ENCODE results near the gene MLLT10. TPM values are rescaled to one million over a fixed set of nuclear protein-coding genes. Genes with fewer than 3 reads are reported as not detected.

The MLLT10 gene
- total RNA-seq, 6 donors from 2014 or later = 40.1 to 63.9 (median 53.9) TPM

DNA sequence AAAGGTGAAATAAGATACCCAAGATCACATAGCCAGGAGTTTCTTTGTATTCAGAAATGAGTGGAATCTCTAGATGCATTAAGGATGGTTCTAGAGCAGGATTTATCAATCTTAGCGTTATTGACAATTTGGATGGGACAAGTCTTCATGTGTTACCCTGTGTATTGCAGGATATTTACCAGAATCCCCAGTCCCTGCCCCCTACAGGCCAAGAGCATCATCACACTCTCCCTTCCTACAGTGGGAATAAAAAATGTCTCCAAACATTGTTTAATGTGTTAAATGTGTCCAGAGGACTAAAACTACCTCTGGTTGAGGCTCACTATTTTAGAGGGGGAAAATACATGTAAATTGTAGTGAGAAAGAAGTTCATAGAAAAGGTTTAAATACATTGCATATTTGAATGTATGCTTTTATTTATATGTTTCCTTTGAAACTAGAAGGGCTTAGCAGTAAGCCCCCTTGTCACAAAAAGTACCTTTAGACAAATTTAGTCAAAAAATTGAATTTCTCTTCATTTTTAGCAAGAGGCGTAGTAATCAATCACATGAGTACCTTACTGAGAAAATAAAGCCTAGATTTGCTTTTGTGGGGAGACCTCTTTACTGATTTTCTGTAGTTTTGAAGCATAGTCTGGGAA, 141.2 kb downstream of the MLLT10 start:
- Histone ChIP-seq H3K27me3 (no peaks in the 10 kb centered on the region), H3K4me3 (no peak overlapping the region), H3K27ac (no peak overlapping the region), H3K9me3 (no peaks in the 10 kb centered on the region), H3K4me1 (peaks cover 0 to 3% (median under 1%) of the 10 kb centered on the region in 4 donors), H3K36me3 (peaks cover 0 to 7% (median 1%) of the 10 kb centered on the region in 4 donors)
- TF ChIP-seq EP300 (IDR thresholded peaks at IDR 0.05) (no peak), CTCF (IDR thresholded peaks at IDR 0.05) (peak; percentile 41 to 75 (median 56))
- WGBS, 2 donors = 84 to 87% methylated on average over 2 of the region's 2 CpGs
- ATAC-seq (ENCODE audit: low FRiP score in 2 of 2) (peak in 1 of 2 donors; percentile 56), DNase-seq (no peak)

DNA sequence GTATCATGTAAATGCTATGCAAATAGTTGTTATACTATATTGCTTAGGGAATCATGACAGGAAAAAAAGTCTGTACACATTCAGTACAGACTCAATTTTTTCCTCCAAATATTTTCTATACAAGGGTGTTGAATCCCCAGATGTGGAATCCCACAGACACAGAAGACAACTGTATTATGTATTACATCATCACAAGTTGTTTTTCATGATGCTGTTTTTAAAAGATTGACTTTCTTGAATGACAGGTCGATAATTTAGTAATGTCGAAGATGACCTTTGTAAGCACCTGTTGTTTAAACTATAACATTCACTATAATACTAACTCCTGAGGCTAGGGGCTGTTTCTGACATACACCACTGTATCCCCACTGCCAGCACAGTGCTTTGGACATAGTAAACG, 143.5 kb downstream of the MLLT10 start:
- Histone ChIP-seq H3K27ac (no peak overlapping the region), H3K4me3 (no peak overlapping the region), H3K4me1 (no peaks in the 10 kb centered on the region), H3K9me3 (no peaks in the 10 kb centered on the region), H3K27me3 (no peaks in the 10 kb centered on the region), H3K36me3 (peaks cover 0 to 6% (median 1%) of the 10 kb centered on the region in 4 donors)
- TF ChIP-seq CTCF (IDR thresholded peaks at IDR 0.05) = no peak
- WGBS, 2 donors = 87 to 90% methylated on average over 3 of the region's 3 CpGs
- no peak for DNase-seq
- no peak for ATAC-seq (ENCODE audit: low FRiP score in 2 of 2)

DNA sequence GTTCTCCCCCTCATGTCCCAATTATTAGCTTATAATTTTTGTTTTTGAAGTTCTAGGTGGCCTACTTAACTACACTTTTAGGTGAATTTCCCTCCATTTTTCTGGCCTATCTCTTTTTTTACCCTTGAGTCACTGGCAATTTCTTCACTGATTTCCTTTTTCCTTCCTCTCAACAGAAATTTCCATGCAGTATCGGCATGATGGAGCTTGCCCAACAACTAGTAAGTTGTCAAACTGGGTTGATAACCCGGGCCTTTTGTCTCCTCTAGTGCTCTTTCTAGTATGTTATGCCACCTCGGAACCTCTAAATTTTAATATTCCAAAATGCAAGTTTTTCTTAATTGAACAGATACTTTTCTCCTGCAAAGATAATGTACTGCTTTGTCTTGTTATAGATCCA, 147.1 kb downstream of the MLLT10 start:
- ATAC-seq (ENCODE audit: low FRiP score in 2 of 2) (no peak), DNase-seq (no peak)
- Histone ChIP-seq H3K27me3 (no peaks in the 10 kb centered on the region), H3K4me1 (no peaks in the 10 kb centered on the region), H3K36me3 (peaks cover 0 to 4% (median 0%) of the 10 kb centered on the region in 4 donors), H3K4me3 (no peak overlapping the region), H3K9me3 (no peaks in the 10 kb centered on the region), H3K27ac (no peak overlapping the region)
- 76 to 84% methylated on average over 3 of the region's 3 CpGs for WGBS, 2 donors
- TF ChIP-seq POLR2AphosphoS5 (IDR thresholded peaks at IDR 0.05) (no peak), EP300 (IDR thresholded peaks at IDR 0.05) (no peak), CTCF (IDR thresholded peaks at IDR 0.05) (no peak), POLR2A (IDR thresholded peaks at IDR 0.05) (no peak)

DNA sequence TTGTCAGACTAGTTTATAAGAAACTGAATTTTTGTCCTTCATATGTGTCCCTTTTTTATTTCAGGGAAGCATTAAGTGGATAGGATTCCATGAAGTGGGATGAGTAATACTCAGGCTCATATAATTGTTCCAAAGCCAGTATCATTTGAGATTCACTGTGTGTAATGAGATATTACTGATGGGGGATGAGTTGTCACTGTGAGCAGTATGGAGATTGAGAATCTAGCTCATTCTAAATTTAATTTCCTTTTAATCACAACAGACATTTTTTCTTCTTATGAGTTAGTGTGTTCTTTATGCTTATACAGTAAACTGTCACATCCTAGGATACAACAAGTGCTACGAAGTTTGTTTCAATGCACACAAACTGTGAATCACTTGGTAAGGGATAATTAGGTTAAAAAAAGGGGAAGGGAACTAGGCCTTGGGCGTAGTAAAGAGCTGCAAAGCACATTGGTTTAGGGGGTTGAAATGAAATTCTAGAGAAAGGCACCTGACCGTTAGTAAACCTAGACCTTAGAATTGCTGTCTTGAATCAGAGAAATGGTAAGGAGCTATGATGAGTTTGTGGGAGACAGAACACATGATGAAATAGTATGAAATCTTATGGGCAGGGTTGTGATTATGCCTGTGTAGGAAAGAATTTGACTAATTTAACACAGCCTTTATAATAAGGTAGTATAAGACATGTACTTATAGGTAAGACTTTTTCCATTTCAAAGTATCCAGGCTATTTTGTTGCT, 153.4 kb downstream of the MLLT10 start:
- TF ChIP-seq POLR2A (IDR thresholded peaks at IDR 0.05) (no peak), CTCF (IDR thresholded peaks at IDR 0.05) (no peak), POLR2AphosphoS5 (IDR thresholded peaks at IDR 0.05) (no peak), EP300 (IDR thresholded peaks at IDR 0.05) (no peak)
- H3K36me3 ChIP-seq = peaks cover 0 to 11% (median 0%) of the 10 kb centered on the region in 4 donors
- H3K4me3 ChIP-seq = no peak overlapping the region
- no peaks in the 10 kb centered on the region for H3K9me3 ChIP-seq
- no peak for DNase-seq
- ATAC-seq (ENCODE audit: low FRiP score in 2 of 2) = no peak
- H3K4me1 ChIP-seq = no peaks in the 10 kb centered on the region
- no peaks in the 10 kb centered on the region for H3K27me3 ChIP-seq
- H3K27ac ChIP-seq = no peak overlapping the region
- WGBS, 2 donors = 92 to 96% methylated on average over 3 of the region's 3 CpGs

DNA sequence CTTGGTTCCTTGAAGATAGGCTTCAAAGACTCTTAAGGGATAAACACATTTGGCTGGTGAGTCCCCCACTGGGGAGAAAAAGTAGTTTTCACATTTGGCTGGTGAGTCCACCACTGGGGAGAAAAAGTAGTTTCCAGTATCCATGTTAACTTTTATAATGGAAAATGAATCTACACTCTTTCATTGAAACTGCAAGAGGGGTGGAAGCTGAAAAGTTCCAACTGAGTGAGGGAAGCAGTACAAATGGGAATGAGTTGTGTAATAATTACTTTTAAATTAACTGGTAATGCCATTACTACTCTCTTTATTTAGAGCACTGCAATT, 153.9 kb downstream of the MLLT10 start:
- H3K27ac ChIP-seq = no peak overlapping the region
- H3K4me3 ChIP-seq = no peak overlapping the region
- no peaks in the 10 kb centered on the region for H3K9me3 ChIP-seq
- no peaks in the 10 kb centered on the region for H3K27me3 ChIP-seq
- peaks cover 0 to 15% (median 0%) of the 10 kb centered on the region in 4 donors for H3K36me3 ChIP-seq
- TF ChIP-seq EP300 (IDR thresholded peaks at IDR 0.05) (no peak), POLR2A (IDR thresholded peaks at IDR 0.05) (no peak), CTCF (IDR thresholded peaks at IDR 0.05) (no peak), POLR2AphosphoS5 (IDR thresholded peaks at IDR 0.05) (no peak)
- ATAC-seq (ENCODE audit: low FRiP score in 2 of 2) (no peak), DNase-seq (no peak)
- H3K4me1 ChIP-seq = no peaks in the 10 kb centered on the region
